ENCODE results near the gene CTNNBL1.
"Not testable (repeated sequence)": the region's sequence is repeated elsewhere in the genome, so short reads cannot be mapped to it uniquely, and the experiment has no call there.

CTNNBL1 gene

GRCh38 chr20:37850724-37851355 is 157.0 kb downstream of the CTNNBL1 start:
- DNase-seq (ENCODE audit: low spot score) = no peak

GRCh38 chr20:37852666-37853065 is 158.8 kb downstream of the CTNNBL1 start:
- no peak for DNase-seq (ENCODE audit: low spot score)

GRCh38 chr20:37853823-37854375 is 160.1 kb downstream of the CTNNBL1 start:
- no peak for DNase-seq (ENCODE audit: low spot score)

- not testable (repeated sequence) for DNase-seq (ENCODE audit: low spot score)
These were observed 162.2 kb downstream of the CTNNBL1 start for GRCh38 chr20:37856034-37856433.

- DNase-seq (ENCODE audit: low spot score) = no peak
These were observed 163.3 kb downstream of the CTNNBL1 start for GRCh38 chr20:37856932-37857660.

- DNase-seq (ENCODE audit: low spot score) = no peak
These were observed 165.8 kb downstream of the CTNNBL1 start for GRCh38 chr20:37859406-37860171.

- DNase-seq (ENCODE audit: low spot score) = no peak
These were observed 169.5 kb downstream of the CTNNBL1 start for GRCh38 chr20:37863289-37863688.

GRCh38 chr20:37864298-37864697 is 170.5 kb downstream of the CTNNBL1 start:
- DNase-seq (ENCODE audit: low spot score) = no peak

GRCh38 chr20:37866051-37866450 is 172.2 kb downstream of the CTNNBL1 start:
- no peak for DNase-seq (ENCODE audit: low spot score)

GRCh38 chr20:37867289-37868195 is 173.7 kb downstream of the CTNNBL1 start:
- DNase-seq (ENCODE audit: low spot score) = no peak

- no peak for DNase-seq (ENCODE audit: low spot score)
These were observed 175.1 kb downstream of the CTNNBL1 start for GRCh38 chr20:37868851-37869333.

GRCh38 chr20:37869334-37869861 is 175.6 kb downstream of the CTNNBL1 start:
- DNase-seq (ENCODE audit: low spot score) = no peak

- DNase-seq (ENCODE audit: low spot score) = no peak
These were observed 176.5 kb downstream of the CTNNBL1 start for GRCh38 chr20:37870294-37870693.

GRCh38 chr20:37871751-37872150 is 177.9 kb downstream of the CTNNBL1 start:
- no peak for DNase-seq (ENCODE audit: low spot score)

GRCh38 chr20:37872161-37872560 is 178.3 kb downstream of the CTNNBL1 start:
- DNase-seq (ENCODE audit: low spot score) = no peak

GRCh38 chr20:37873884-37874283 is 180.1 kb downstream of the CTNNBL1 start:
- DNase-seq (ENCODE audit: low spot score) = no peak

GRCh38 chr20:37875460-37876175 is 181.8 kb downstream of the CTNNBL1 start:
- DNase-seq (ENCODE audit: low spot score) = no peak

- no peak for DNase-seq (ENCODE audit: low spot score)
These were observed 183.0 kb downstream of the CTNNBL1 start for GRCh38 chr20:37876863-37877262.

- no peak for DNase-seq (ENCODE audit: low spot score)
These were observed 184.3 kb downstream of the CTNNBL1 start for GRCh38 chr20:37877832-37878772.
